GM11168 (cell line): ENCODE data around the gene FAM53B.
"Not testable (repeated sequence)": the region's sequence is repeated elsewhere in the genome, so short reads cannot be mapped to it uniquely, and the experiment has no call there.

ENCODE experiments used
- in situ Hi-C: fragments of 300-500 bp; cut with MboI; formaldehyde crosslinking; loops from one replicate; pipeline ENCODE4 v1.12.0; 2022; ENCODE audit warnings: low sequenced_read_pairs; ENCODE audit not compliant: unreplicated experiment

Gene FAM53B

GRCh38 chr10:124622866-124623536, 121.2 kb downstream of the FAM53B start:
- in situ Hi-C loops = no loop called here

DNA sequence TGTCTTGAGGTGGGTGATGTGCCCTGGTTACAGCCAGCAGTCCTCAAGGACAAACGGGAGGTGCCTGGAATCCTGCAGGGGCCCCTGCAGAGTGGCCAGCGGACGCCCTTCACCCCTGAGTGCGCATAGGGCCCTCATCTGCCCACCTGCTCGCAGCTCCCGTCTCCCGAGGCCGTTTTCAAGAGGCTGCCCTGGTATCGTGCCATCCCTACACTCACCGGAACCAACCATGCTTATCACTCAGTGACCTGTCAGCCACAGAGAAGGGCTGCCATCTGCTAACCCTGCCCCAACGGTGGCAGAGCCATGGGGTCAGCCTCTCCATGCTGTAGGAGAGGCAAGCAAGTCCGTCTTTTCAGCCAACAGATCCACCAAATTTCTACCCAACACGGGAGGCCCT, 122.0 kb downstream of the FAM53B start:
- in situ Hi-C loops = no loop called here

GRCh38 chr10:124621637-124622036, 122.5 kb downstream of the FAM53B start:
- in situ Hi-C loops = no loop called here

DNA sequence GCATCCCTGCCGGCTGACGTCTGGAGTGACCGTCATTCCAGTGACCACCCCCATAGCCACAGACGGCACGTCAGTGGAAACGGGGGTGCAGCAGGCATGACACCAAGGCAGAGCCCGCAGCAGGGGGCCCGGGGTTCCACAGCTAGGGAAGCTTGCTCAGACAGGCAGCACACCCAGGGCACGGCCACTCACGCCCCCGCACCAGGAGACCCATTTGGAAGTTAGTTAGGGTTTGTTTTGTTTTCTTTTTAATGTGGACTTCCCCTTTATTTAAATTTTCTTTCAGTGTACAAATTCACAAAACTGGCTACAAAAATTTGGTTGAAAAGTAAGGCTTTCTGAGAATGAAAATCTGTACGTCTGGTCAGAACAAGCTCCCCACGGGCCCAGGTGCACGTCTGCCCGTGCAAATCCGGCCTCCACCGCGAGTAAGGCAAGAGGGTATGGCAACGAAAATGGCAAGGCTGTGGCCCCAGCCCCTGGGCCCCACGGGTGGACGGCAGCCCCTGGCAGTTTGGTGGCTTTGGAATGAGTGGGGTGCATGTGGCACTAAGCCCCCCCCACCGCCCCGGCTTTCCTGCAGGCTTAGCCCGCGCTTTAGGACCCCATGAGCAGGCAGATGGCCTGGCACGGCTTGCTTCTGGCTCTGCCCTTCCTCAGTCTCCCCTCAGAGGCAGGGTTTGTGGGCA, 124.2 kb downstream of the FAM53B start:
- in situ Hi-C loops = no loop called here

DNA sequence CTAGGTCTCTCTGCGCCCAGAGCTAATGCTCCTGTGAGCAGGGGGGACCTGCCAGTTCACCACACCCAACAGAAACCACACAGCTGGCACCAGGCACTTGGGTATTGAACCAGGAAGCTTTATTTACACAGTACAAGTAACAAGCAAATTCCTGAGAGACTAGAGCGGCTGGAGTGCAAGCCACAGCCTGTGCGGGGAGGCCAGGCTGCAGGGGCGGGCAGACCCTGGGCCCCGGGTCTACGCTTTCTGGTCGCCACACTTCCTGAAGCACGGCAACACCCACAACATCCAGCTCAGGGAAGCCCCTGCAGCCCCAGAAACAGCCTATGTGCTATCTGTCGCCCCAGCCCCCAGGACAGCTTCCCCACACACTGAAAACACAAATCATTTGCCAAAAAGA, 125.0 kb downstream of the FAM53B start:
- in situ Hi-C loops = no loop called here

DNA sequence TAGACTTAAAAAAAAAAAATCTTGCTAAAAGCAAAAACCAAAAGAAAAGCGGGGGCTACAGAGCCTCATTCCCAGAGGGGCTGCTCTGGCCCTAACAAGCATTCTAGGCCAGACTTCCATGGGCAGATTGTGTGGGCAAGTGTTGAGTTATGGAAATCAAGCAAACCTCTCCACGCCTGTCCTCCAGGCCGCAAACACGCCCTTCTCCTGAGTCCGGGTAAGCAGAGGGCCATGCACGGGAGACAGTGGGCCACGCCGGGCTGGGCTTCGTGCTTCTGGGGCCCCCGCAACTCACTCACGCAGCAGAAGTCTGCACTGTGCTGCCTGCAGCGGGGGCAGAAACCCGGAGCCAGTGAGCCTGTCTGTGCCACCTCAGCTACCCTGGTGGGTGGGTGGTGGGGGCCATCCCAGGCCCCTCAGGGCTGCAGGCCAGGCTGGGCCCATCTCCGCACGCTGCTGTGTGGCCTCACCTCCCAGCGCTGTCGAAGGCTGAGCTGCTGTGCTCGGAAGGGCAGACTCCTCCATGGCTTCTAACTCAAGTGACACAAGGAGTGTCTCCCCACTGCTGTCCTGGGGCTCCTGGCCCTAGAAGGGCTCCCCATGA, 125.6 kb downstream of the FAM53B start:
- in situ Hi-C loops = no loop called here

GRCh38 chr10:124616836-124617130, 127.4 kb downstream of the FAM53B start:
- in situ Hi-C loops = no loop called here

- in situ Hi-C loops = no loop called here
Measured at GRCh38 chr10:124616040-124616835, 127.9 kb downstream of the FAM53B start.

- in situ Hi-C loops = no loop called here
Measured at GRCh38 chr10:124615259-124615658, 128.9 kb downstream of the FAM53B start.

DNA sequence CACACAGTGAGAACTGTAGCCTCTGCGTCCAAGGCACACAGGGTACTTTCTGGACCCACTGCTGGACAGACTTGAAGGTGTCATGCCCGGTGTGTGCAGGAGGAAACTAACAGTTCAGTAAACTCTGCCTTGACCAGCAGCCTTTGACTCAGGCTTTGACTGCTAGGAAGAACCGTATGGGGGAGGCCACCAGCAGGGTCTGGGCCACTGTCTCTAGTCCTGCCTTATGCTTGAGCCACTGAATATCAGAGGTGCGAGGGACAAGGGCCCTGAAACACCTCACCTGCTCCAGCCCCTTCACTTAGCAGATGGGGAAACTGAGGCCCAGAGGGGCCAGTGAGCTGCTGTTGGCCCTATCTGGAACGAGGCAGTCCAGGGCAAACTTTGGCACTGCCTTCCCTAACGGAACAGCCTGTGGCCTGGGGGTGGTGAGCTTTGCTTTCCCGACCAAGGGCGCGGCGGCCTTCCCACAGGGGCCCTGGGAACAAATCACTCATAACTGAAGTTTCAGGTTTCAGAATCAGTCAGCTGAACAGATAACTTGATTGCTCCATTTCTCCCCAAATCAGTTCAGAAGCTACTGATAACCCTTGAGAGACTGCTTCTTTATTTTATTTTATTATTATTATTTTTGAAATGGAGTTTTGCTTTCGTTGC, 130.0 kb downstream of the FAM53B start:
- in situ Hi-C loops = no loop called here

DNA sequence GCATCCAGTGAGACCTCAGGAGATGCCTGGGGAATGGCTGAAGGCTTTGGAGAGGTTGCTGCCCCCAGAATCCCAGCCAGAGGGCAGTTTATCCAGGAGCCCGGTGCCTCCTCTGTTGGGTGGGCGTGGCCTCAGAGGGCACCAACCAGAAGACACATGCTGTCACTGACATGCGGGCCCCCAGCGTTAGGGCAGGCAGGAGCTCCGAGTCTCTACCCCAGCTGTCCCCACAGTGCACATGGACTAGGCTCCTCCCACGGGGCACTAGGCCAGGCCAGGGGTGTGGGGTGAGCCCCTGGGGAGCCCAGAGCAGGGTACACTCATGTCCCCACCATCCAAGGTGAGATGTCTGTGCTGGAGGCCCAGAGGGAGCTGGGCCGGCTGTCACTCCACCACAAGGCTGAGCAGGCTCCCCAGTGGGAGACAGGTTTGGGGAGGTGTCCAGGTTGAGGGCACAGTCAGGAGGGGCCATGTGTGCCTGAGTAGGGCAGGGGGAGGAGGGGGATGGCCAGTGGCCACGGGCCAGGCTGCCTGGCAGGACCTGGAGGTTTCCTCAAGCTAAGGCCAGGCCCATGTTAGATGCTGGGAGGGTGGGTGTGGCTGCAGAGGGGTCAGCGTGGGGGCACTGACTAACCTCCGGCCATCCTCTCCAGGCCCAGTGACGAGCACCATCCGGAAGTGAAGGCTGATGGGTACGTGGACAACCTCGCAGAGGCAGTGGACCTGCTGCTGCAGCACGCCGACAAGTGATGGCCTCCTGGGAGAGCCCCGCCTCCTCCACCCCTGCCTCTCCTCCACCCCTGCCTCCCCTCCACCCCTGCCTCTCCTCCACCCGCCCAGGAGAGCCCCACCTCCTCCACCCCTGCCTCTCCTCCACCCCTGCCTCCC, 131.3 kb downstream of the FAM53B start:
- in situ Hi-C loops = no loop called here

DNA sequence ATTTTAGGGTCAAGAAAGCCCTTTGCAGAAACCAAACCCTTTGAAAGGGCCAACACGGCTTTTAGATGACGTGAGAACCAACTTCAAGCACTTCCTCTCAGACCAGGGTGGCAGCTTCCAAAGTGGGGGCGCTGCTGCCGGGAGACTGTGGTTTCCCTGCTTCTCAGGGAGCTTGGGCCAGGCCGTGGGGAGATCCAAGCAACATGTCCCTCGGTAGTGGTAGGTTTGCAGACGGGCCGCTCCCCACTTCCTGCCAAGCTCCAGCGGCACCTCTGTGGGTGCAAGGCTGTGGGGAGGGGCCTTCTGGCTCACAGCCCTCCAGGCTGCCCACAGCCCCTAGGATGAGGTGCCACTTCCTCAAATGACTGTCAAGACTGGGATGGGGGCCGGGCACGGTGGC, 132.4 kb downstream of the FAM53B start:
- in situ Hi-C loops = no loop called here

GRCh38 chr10:124610851-124611250, 133.3 kb downstream of the FAM53B start:
- in situ Hi-C loops = not testable (repeated sequence)

GRCh38 chr10:124610186-124610585, 134.0 kb downstream of the FAM53B start:
- in situ Hi-C loops = not testable (repeated sequence)

DNA sequence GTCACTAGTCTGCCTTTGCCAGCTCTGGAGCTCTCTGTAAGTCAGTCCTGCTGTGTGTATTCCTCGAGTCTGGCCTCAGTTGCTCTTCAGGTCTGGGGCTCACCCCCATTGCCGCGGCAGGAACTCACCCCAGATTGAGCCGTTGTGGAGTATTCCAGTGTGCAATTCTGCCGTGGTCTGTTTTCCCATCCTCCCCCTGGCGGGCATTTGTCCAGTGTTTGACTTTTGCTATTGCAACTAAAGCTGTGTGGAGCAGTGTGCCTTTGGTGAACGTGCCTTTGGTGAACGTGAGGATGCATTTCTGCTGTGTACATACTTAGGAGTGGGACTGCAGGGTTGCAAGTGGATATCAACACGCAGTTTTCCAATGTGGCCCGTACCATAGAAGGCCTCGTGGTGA, 134.5 kb downstream of the FAM53B start:
- in situ Hi-C loops = no loop called here

DNA sequence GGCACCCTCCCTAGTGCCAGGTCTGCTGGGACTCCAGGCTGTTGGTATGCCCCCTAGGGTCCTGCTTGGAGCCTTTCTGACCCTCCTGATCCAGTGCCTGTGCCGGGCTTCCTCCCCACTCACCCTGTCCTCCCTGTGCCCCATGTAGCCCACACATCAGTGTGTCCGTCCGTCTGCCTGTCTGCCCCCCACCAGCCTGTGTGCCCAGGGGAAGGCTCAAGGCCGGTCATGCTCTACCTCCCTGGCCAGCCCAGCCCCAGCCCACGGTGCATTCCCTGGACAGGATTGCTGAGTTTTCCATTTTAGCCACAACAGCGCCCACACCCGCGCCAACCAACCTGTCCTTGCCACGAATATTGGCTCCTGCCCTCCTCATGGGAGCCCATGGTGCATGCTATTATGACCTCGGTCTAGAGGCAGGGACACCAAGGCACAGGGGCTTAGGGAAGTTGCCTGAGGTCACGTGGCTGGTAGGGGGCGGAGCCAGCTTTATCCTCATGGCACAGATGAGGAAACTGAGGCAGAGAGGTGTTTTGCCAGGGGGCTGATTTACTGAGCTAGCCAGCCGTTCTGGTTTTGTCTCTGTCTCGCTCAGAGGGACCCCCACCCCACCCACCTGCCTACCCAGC, 136.0 kb downstream of the FAM53B start:
- in situ Hi-C loops = no loop called here

- in situ Hi-C loops = no loop called here
Measured at GRCh38 chr10:124607693-124608092, 136.5 kb downstream of the FAM53B start.

GRCh38 chr10:124606822-124607221, 137.4 kb downstream of the FAM53B start:
- in situ Hi-C loops = no loop called here
